Common myeloid progenitor, CD34-positive (primary cell): ENCODE measurements around the gene KDM4C.

ENCODE experiments used
- CTCF ChIA-PET: fragments of 350-600 bp; sonication (Branson Sonifier 250); formaldehyde crosslinking; loops from one replicate; lab custom pipeline; 2021; ENCODE audit warnings: antibody characterized with exemption; lab: Charles Lee
- POLR2A ChIA-PET: fragments of 350-600 bp; sonication (Branson Sonifier 250); formaldehyde crosslinking; loops from one replicate; lab custom pipeline; 2021; ENCODE audit warnings: antibody characterized with exemption; lab: Charles Lee
- DNase-seq, 3 donors: peaks; one replicate each; pipeline versions ENCODE4 v3.0.0 to v3.0.0-alpha.2; 2013
- H3K27ac ChIP-seq, 2 experiments: 1 replicate in 1 of 2; 2 replicates in 1 of 2; pipeline ENCODE4 v1.7.0; 2013; ENCODE audit warnings: inconsistent platforms in 2 of 2, low read length in 2 of 2, mild to moderate bottlenecking in 2 of 2, low read depth in 1 of 2, moderate library complexity in 1 of 2; ENCODE audit not compliant: severe bottlenecking in 2 of 2, insufficient read depth in 1 of 2, poor library complexity in 1 of 2
- H3K27me3 ChIP-seq, 5 experiments: replicated peaks in 2 of 5; 1 replicate in 3 of 5; 2 replicates in 2 of 5; pipeline versions ENCODE4 v1.6.1 to v1.7.0; 2013; ENCODE audit warnings: low read length in 4 of 5, mild to moderate bottlenecking in 2 of 5, moderate library complexity in 2 of 5, inconsistent platforms in 1 of 5; ENCODE audit not compliant: insufficient read depth in 5 of 5, control insufficient read depth in 4 of 5
- H3K36me3 ChIP-seq, 4 experiments: 1 replicate in 2 of 4; 2 replicates in 2 of 4; pipeline versions ENCODE4 v1.6.1 to v1.7.0; 2013; ENCODE audit warnings: low read length in 3 of 4, control low read depth in 1 of 4, mild to moderate bottlenecking in 1 of 4; ENCODE audit not compliant: control insufficient read depth in 4 of 4, insufficient read depth in 4 of 4
- H3K4me1 ChIP-seq, 4 experiments: 1 replicate in 3 of 4; 2 replicates in 1 of 4; pipeline versions ENCODE4 v1.6.1 to v1.7.1; 2013; ENCODE audit warnings: low read length in 3 of 4, mild to moderate bottlenecking in 3 of 4, control low read depth in 1 of 4, inconsistent platforms in 1 of 4, moderate library complexity in 1 of 4; ENCODE audit not compliant: control insufficient read depth in 4 of 4, insufficient read depth in 4 of 4; ENCODE audit errors: control extremely low read depth in 1 of 4
- H3K4me3 ChIP-seq, 7 experiments: 1 replicate in 4 of 7; 2 replicates in 3 of 7; pipeline versions ENCODE4 v1.5.1 to v1.7.0; 2013; ENCODE audit warnings: mild to moderate bottlenecking in 7 of 7, low read length in 6 of 7, moderate library complexity in 6 of 7, inconsistent platforms in 2 of 7, low read depth in 2 of 7, control low read depth in 1 of 7; ENCODE audit not compliant: insufficient read depth in 4 of 7, control insufficient read depth in 1 of 7; ENCODE audit errors: extremely low read depth in 1 of 7
- H3K9me3 ChIP-seq, 5 experiments: 1 replicate in 4 of 5; 2 replicates in 1 of 5; pipeline versions ENCODE4 v1.6.1 to v1.7.1; 2013; ENCODE audit warnings: low read length in 4 of 5, mild to moderate bottlenecking in 2 of 5, inconsistent platforms in 1 of 5, low read depth in 1 of 5, moderate library complexity in 1 of 5; ENCODE audit not compliant: control insufficient read depth in 4 of 5, insufficient read depth in 2 of 5; ENCODE audit errors: control extremely low read depth in 1 of 5
- WGBS: methylation state at CpG from one replicate; pipeline ENCODE4 v1.1.5; 2013; ENCODE audit not compliant: insufficient coverage; 5-methylcytosine and 5-hydroxymethylcytosine counted together

Gene KDM4C

GRCh38 chr9:7093040-7093439 is 335.3 kb downstream of the KDM4C start:
- H3K9me3 ChIP-seq = no peaks in the 10 kb centered on the region
- no peaks in the 10 kb centered on the region for H3K4me1 ChIP-seq
- ChIA-PET CTCF (no interaction called here), POLR2A (no interaction called here)
- H3K27me3 ChIP-seq = no peaks in the 10 kb centered on the region
- no peak for DNase-seq
- H3K4me3 ChIP-seq = no peak overlapping the region
- WGBS = no CpG with 5 or more reads among the region's 4 CpGs
- peaks cover 0 to 6% (median 0%) of the 10 kb centered on the region in 4 experiments for H3K36me3 ChIP-seq
- H3K27ac ChIP-seq = no peak overlapping the region

- Histone ChIP-seq H3K36me3 (peaks cover 0 to 8% (median 1%) of the 10 kb centered on the region in 4 experiments), H3K9me3 (peaks cover 0 to under 1% (median 0%) of the 10 kb centered on the region in 5 experiments), H3K27me3 (no peaks in the 10 kb centered on the region), H3K4me3 (no peak overlapping the region), H3K27ac (no peak overlapping the region), H3K4me1 (no peaks in the 10 kb centered on the region)
- DNase-seq = no peak
- POLR2A ChIA-PET = no interaction called here
- CTCF ChIA-PET = no interaction called here
- WGBS = 100% methylated on average over 2 of the region's 2 CpGs
These were observed 336.3 kb downstream of the KDM4C start for GRCh38 chr9:7094052-7094451.

DNA sequence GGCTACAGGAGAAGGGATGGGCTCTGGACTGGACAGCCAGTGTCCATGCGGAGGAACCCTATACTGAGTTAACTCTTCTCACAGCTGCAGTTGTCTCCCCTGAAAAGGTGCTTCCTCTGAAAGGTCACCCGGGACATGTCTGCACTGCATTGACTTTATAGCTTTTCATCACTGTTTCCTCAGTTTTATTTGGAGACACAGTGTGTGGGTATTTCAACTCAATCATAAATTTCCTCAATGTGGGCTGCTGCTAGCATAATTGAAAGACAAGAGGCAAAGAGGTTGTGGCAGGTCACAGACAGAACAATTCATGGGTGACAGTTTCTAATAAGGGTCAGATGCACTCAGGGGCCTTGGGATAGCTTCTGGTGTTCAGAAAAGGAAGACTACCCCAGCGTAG is 336.8 kb downstream of the KDM4C start:
- no peak for DNase-seq
- no peak overlapping the region for H3K27ac ChIP-seq
- H3K36me3 ChIP-seq = peaks cover 0 to 8% (median 3%) of the 10 kb centered on the region in 4 experiments
- no peaks in the 10 kb centered on the region for H3K4me1 ChIP-seq
- H3K4me3 ChIP-seq = no peak overlapping the region
- ChIA-PET POLR2A (no interaction called here), CTCF (interaction anchor here (1.3 kb wide), 1 partner anchor 42 kb away, joined by 4 read pairs; no protein-coding TSS in a partner anchor)
- H3K9me3 ChIP-seq = peaks cover 0 to 5% (median 4%) of the 10 kb centered on the region in 5 experiments
- H3K27me3 ChIP-seq = no peaks in the 10 kb centered on the region
- WGBS = no CpG with 5 or more reads among the region's 3 CpGs

GRCh38 chr9:7095058-7095457 is 337.3 kb downstream of the KDM4C start:
- no peaks in the 10 kb centered on the region for H3K27me3 ChIP-seq
- CTCF ChIA-PET = interaction anchor here (1.3 kb wide), 1 partner anchor 42 kb away, joined by 4 read pairs; no protein-coding TSS in a partner anchor
- no peak overlapping the region for H3K27ac ChIP-seq
- H3K9me3 ChIP-seq = peaks cover 0 to 6% (median 5%) of the 10 kb centered on the region in 5 experiments
- H3K36me3 ChIP-seq = peaks cover 0 to 8% (median 3%) of the 10 kb centered on the region in 4 experiments
- no peak overlapping the region for H3K4me3 ChIP-seq
- H3K4me1 ChIP-seq = no peaks in the 10 kb centered on the region
- peak in 2 of 3 donors; percentile 20 to 43 for DNase-seq
- POLR2A ChIA-PET = interaction anchor here (0.6 kb wide), 1 partner anchor 64 kb away, joined by 3 read pairs; no protein-coding TSS in a partner anchor
- no CpG with 5 or more reads among the region's 3 CpGs for WGBS

- H3K27me3 ChIP-seq = no peaks in the 10 kb centered on the region
- no peak overlapping the region for H3K4me3 ChIP-seq
- no peak for DNase-seq
- H3K27ac ChIP-seq = no peak overlapping the region
- POLR2A ChIA-PET = no interaction called here
- H3K9me3 ChIP-seq = peaks cover 0 to 6% (median 5%) of the 10 kb centered on the region in 5 experiments
- H3K4me1 ChIP-seq = no peaks in the 10 kb centered on the region
- CTCF ChIA-PET = interaction anchor here (1.0 to 1.2 kb wide), 2 partner anchors 10 to 48 kb away, joined by 3 read pairs; no protein-coding TSS in a partner anchor
- H3K36me3 ChIP-seq = peaks cover 0 to 7% (median 3%) of the 10 kb centered on the region in 4 experiments
- 98% methylated on average over 5 of the region's 7 CpGs for WGBS
These were observed 339.4 kb downstream of the KDM4C start for GRCh38 chr9:7097040-7097715.

- peak in 1 of 3 donors; percentile 11 for DNase-seq
- CTCF ChIA-PET = interaction anchor here (1.0 to 1.2 kb wide), 2 partner anchors 9 to 49 kb away, joined by 3 read pairs; no protein-coding TSS in a partner anchor
- no peaks in the 10 kb centered on the region for H3K4me1 ChIP-seq
- H3K27ac ChIP-seq = no peak overlapping the region
- WGBS = 100% methylated on average over 3 of the region's 3 CpGs
- H3K9me3 ChIP-seq = peaks cover 0 to 6% (median 5%) of the 10 kb centered on the region in 5 experiments
- H3K36me3 ChIP-seq = peaks cover 0 to 7% (median 3%) of the 10 kb centered on the region in 4 experiments
- H3K27me3 ChIP-seq = no peaks in the 10 kb centered on the region
- POLR2A ChIA-PET = no interaction called here
- H3K4me3 ChIP-seq = no peak overlapping the region
These were observed 340.3 kb downstream of the KDM4C start for GRCh38 chr9:7097785-7098752.
